Colonic mucosa (tissue), 4 donors: Measurements from ENCODE around the gene ZNF576. TPM values are rescaled to one million over a fixed set of nuclear protein-coding genes. Genes with fewer than 3 reads are reported as not detected.

Source experiments
- DNase-seq: peaks from one replicate; pipeline ENCODE4 v3.0.0-alpha.2; 2020
- H3K27ac ChIP-seq: fragments of 200-600 bp; one replicate; pipeline ENCODE4 v1.8.0; 2021
- H3K27me3 ChIP-seq: fragments of 200-600 bp; one replicate; pipeline ENCODE4 v1.8.0; 2021
- H3K36me3 ChIP-seq: fragments of 200-600 bp; one replicate; pipeline ENCODE4 v1.8.0; 2021
- H3K4me1 ChIP-seq: fragments of 200-600 bp; one replicate; pipeline ENCODE4 v1.8.0; 2021; ENCODE audit warnings: mild to moderate bottlenecking
- H3K4me3 ChIP-seq: fragments of 200-600 bp; one replicate; pipeline ENCODE4 v1.8.0; 2021
- H3K9ac ChIP-seq, 2 donors: one replicate each; pipeline ENCODE4 v1.7.0; 2013; ENCODE audit warnings: control low read depth in 2 of 2, low read depth in 2 of 2, low read length in 2 of 2
- H3K9me3 ChIP-seq: fragments of 200-600 bp; one replicate; pipeline ENCODE4 v1.8.0; 2021
- CTCF ChIP-seq: fragments of 200-600 bp; IDR thresholded peaks from one replicate; pipeline ENCODE4 v1.8.0; 2022; ENCODE audit warnings: antibody characterized with exemption, mild to moderate bottlenecking
- intact Hi-C: fragments of 100-400 bp; cut with DNase I; formaldehyde crosslinking; loops from one replicate; pipeline ENCODE4 v1.14.1; 2022
- total RNA-seq, 2 donors: library from RNA; stranded (reverse); fragmentation: NEBNext Ultra II Directional in 1 of 2; extraction: Animal tissue kit (Norgen Biotek cat#: 25700) in 1 of 2; gene quantifications; one replicate each; pipeline ENCODE4 v1.2.1, GENCODE V29; 2021
- donor health status: healthy.
- donor health status: DM: no; HTN: no; CAD: no.
- donor health status: DM: no; HTN: no; CAD: no.

ZNF576 gene
- total RNA-seq, 2 donors from 2014 or later = 15.4 to 27.1 TPM

GRCh38 chr19:43626838-43627237 lies 30.4 kb downstream of the ZNF576 start:
- Histone ChIP-seq H3K4me3 (no peak overlapping the region), H3K9ac (no peak overlapping the region), H3K9me3 (no peaks in the 10 kb centered on the region), H3K36me3 (no peaks in the 10 kb centered on the region), H3K27me3 (no peaks in the 10 kb centered on the region), H3K4me1 (no peaks in the 10 kb centered on the region), H3K27ac (no peak overlapping the region)
- intact Hi-C loops = no loop called here
- TF ChIP-seq CTCF = no peak
- DNase-seq = no peak

- Histone ChIP-seq H3K4me1 (no peaks in the 10 kb centered on the region), H3K4me3 (no peak overlapping the region), H3K27me3 (no peaks in the 10 kb centered on the region), H3K36me3 (no peaks in the 10 kb centered on the region), H3K27ac (no peak overlapping the region), H3K9ac (no peak overlapping the region), H3K9me3 (no peaks in the 10 kb centered on the region)
- no peak for DNase-seq
- intact Hi-C loops = no loop called here
- TF ChIP-seq CTCF = no peak
Observed at GRCh38 chr19:43628646-43629326, 32.4 kb downstream of the ZNF576 start.

- no peak for DNase-seq
- intact Hi-C loops = no loop called here
- no peak overlapping the region for H3K27ac ChIP-seq
- H3K4me1 ChIP-seq = no peaks in the 10 kb centered on the region
- H3K4me3 ChIP-seq = no peak overlapping the region
- H3K9me3 ChIP-seq = no peaks in the 10 kb centered on the region
- no peaks in the 10 kb centered on the region for H3K27me3 ChIP-seq
- H3K36me3 ChIP-seq = no peaks in the 10 kb centered on the region
- no peak overlapping the region for H3K9ac ChIP-seq
- no peak for TF ChIP-seq CTCF
Observed at GRCh38 chr19:43631491-43631890, 35.1 kb downstream of the ZNF576 start.

- no peak overlapping the region for H3K9ac ChIP-seq
- H3K9me3 ChIP-seq = no peaks in the 10 kb centered on the region
- no peaks in the 10 kb centered on the region for H3K36me3 ChIP-seq
- no peaks in the 10 kb centered on the region for H3K27me3 ChIP-seq
- H3K4me3 ChIP-seq = no peak overlapping the region
- intact Hi-C loops = no loop called here
- no peaks in the 10 kb centered on the region for H3K4me1 ChIP-seq
- DNase-seq = no peak
- no peak overlapping the region for H3K27ac ChIP-seq
- no peak for TF ChIP-seq CTCF
Observed at GRCh38 chr19:43633520-43633919, 37.1 kb downstream of the ZNF576 start.

GRCh38 chr19:43634068-43634467 lies 37.7 kb downstream of the ZNF576 start:
- intact Hi-C loops = no loop called here
- H3K4me1 ChIP-seq = no peaks in the 10 kb centered on the region
- no peak overlapping the region for H3K4me3 ChIP-seq
- no peaks in the 10 kb centered on the region for H3K27me3 ChIP-seq
- no peak overlapping the region for H3K9ac ChIP-seq
- H3K36me3 ChIP-seq = no peaks in the 10 kb centered on the region
- DNase-seq = no peak
- no peak overlapping the region for H3K27ac ChIP-seq
- no peaks in the 10 kb centered on the region for H3K9me3 ChIP-seq
- TF ChIP-seq CTCF = no peak
